ENCODE measurements around the gene TUBGCP6.

GRCh38 chr22:50198624-50199017 is 46.2 kb downstream of the TUBGCP6 start:
- TF ChIP-seq TCF3 (IDR thresholded peaks at IDR 0.05; ENCODE audit: borderline replicate concordance, insufficient read depth, low read depth, low read length) = no peak
- TF ChIP-seq NR2C2 (IDR thresholded peaks at IDR 0.05; ENCODE audit: borderline replicate concordance, control insufficient read depth, insufficient read length, low read depth) = no peak
- no peak for TF ChIP-seq NFIC (IDR thresholded peaks at IDR 0.05; ENCODE audit: low read depth, low read length)
- TF ChIP-seq CTCF (IDR thresholded peaks at IDR 0.05 in 2 of 3, conservative IDR thresholded peaks at IDR 0.05 in 1 of 3; ENCODE audit: control insufficient read depth in 2 of 3, extremely low read depth in 1 of 3, insufficient read depth in 1 of 3, low read depth in 3 of 3, low read length in 3 of 3) = no peak
- TF ChIP-seq CREM (IDR thresholded peaks at IDR 0.05; ENCODE audit: low read depth) = no peak
- TF ChIP-seq POLR2A (IDR thresholded peaks at IDR 0.05; ENCODE audit: low read depth, low read length) = peak; percentile 33; the same call in 1 of the 2 replicates
